CD14-positive monocyte (primary cell): ENCODE results near the gene CASR. TPM values are rescaled to one million over a fixed set of nuclear protein-coding genes. Genes with fewer than 3 reads are reported as not detected.

Source experiments
- DNase-seq, 3 donors: peaks; one replicate each; pipeline ENCODE4 v3.0.0-alpha.2; 2011 to 2022
- H2AFZ ChIP-seq: 2 replicates; pipeline ENCODE4 v1.6.0; 2012; ENCODE audit warnings: mild to moderate bottlenecking, low read depth, low read length, inconsistent platforms; ENCODE audit not compliant: insufficient read depth, poor library complexity, severe bottlenecking
- H3K27ac ChIP-seq, 2 donors: 1 replicate in 1 of 2; 2 replicates in 1 of 2; pipeline ENCODE4 v1.5.1; 2012 to 2013; ENCODE audit warnings: low read length in 2 of 2, control low read depth in 1 of 2, inconsistent platforms in 1 of 2, low read depth in 1 of 2, mild to moderate bottlenecking in 1 of 2
- H3K27me3 ChIP-seq, 2 donors: one replicate each; pipeline versions ENCODE4 v1.6.0 to v1.6.1; 2011 to 2013; ENCODE audit warnings: low read length in 2 of 2; ENCODE audit not compliant: control insufficient read depth in 2 of 2, insufficient read depth in 2 of 2
- H3K36me3 ChIP-seq, 2 donors: replicated peaks in 1 of 2; 1 replicate in 1 of 2; 2 replicates in 1 of 2; pipeline versions ENCODE4 v1.5.1 to v1.6.1; 2012 to 2013; ENCODE audit warnings: low read length in 2 of 2, control low read depth in 1 of 2, inconsistent platforms in 1 of 2, mild to moderate bottlenecking in 1 of 2; ENCODE audit not compliant: insufficient read depth in 2 of 2, control insufficient read depth in 1 of 2
- H3K4me1 ChIP-seq, 2 donors: 1 replicate in 1 of 2; 2 replicates in 1 of 2; pipeline versions ENCODE4 v1.5.1 to v1.6.1; 2012 to 2013; ENCODE audit warnings: low read length in 2 of 2, control low read depth in 1 of 2, inconsistent platforms in 1 of 2, mild to moderate bottlenecking in 1 of 2, moderate library complexity in 1 of 2; ENCODE audit not compliant: insufficient read depth in 2 of 2, control insufficient read depth in 1 of 2
- H3K4me2 ChIP-seq: replicated peaks from 2 replicates; pipeline ENCODE3; 2012; ENCODE audit warnings: low read length, moderate library complexity, mild to moderate bottlenecking; ENCODE audit not compliant: poor library complexity, severe bottlenecking; ENCODE audit errors: extremely low read depth
- H3K4me3 ChIP-seq, 3 experiments: fragments of 200-600 bp in 1 of 3; sonication (generic) in 1 of 3; replicated peaks in 1 of 3; 1 replicate in 2 of 3; 2 replicates in 1 of 3; pipeline ENCODE4 v1.5.1; 2011 to 2013; ENCODE audit warnings: low read length in 3 of 3, mild to moderate bottlenecking in 3 of 3, control low read depth in 2 of 3, low read depth in 2 of 3, inconsistent platforms in 1 of 3, moderate library complexity in 1 of 3
- H3K79me2 ChIP-seq: 2 replicates; pipeline ENCODE4 v1.6.0; 2012; ENCODE audit warnings: mild to moderate bottlenecking, control low read depth, inconsistent platforms, low read length, moderate library complexity; ENCODE audit not compliant: insufficient read depth
- H3K9ac ChIP-seq: 2 replicates; pipeline ENCODE4 v1.6.0; 2017; ENCODE audit warnings: low read length, mild to moderate bottlenecking; ENCODE audit not compliant: insufficient read depth, poor library complexity, severe bottlenecking
- H3K9me3 ChIP-seq, 2 donors: replicated peaks in 1 of 2; 1 replicate in 1 of 2; 2 replicates in 1 of 2; pipeline versions ENCODE4 v1.5.1 to v1.6.1; 2012 to 2013; ENCODE audit warnings: low read length in 2 of 2, control low read depth in 1 of 2; ENCODE audit not compliant: control insufficient read depth in 1 of 2, insufficient read depth in 1 of 2
- H4K20me1 ChIP-seq: 2 replicates; pipeline ENCODE4 v1.6.0; 2012; ENCODE audit warnings: mild to moderate bottlenecking, low read length, control low read depth, moderate library complexity; ENCODE audit not compliant: insufficient read depth
- H3K27ac Mint-ChIP-seq, 7 donors: one replicate each; pipeline ENCODE4 v1.8.0; 2020; ENCODE audit warnings: mild to moderate bottlenecking in 7 of 7, mixed read lengths in 7 of 7, moderate library complexity in 6 of 7, inconsistent platforms in 2 of 7
- H3K27me3 Mint-ChIP-seq, 3 donors: one replicate each; pipeline ENCODE4 v1.8.0; 2021 to 2022; ENCODE audit warnings: low read depth in 3 of 3, mild to moderate bottlenecking in 3 of 3, mixed read lengths in 3 of 3, moderate library complexity in 3 of 3, inconsistent platforms in 1 of 3
- H3K36me3 Mint-ChIP-seq, 2 donors: one replicate each; pipeline ENCODE4 v1.8.0; 2020; ENCODE audit warnings: mixed read lengths in 2 of 2, inconsistent platforms in 1 of 2, mild to moderate bottlenecking in 1 of 2
- H3K4me1 Mint-ChIP-seq: one replicate; pipeline ENCODE4 v1.8.0; 2020; ENCODE audit warnings: mild to moderate bottlenecking, mixed read lengths
- H3K4me3 Mint-ChIP-seq, 2 donors: one replicate each; pipeline ENCODE4 v1.8.0; 2020; ENCODE audit warnings: mild to moderate bottlenecking in 2 of 2, mixed read lengths in 2 of 2, moderate library complexity in 1 of 2
- H3K9me3 Mint-ChIP-seq, 7 donors: one replicate each; pipeline ENCODE4 v1.8.0; 2020 to 2022; ENCODE audit warnings: mixed read lengths in 7 of 7, mild to moderate bottlenecking in 6 of 7, moderate library complexity in 6 of 7, inconsistent platforms in 2 of 7
- WGBS: methylation state at CpG from one replicate; pipeline ENCODE4 v1.1.5; 2013; ENCODE audit warnings: missing lambda C conversion rate; ENCODE audit not compliant: insufficient coverage; 5-methylcytosine and 5-hydroxymethylcytosine counted together
- intact Hi-C, 2 donors: fragments of 100-400 bp; cut with micrococcal nuclease; formaldehyde crosslinking; loops; one replicate each; pipeline versions ENCODE4 v1.15.0 to v1.15.1; 2023
- polyA plus RNA-seq, 3 donors: library from polyadenylated mRNA; depleted of rRNA in 1 of 3; unstranded in 2 of 3; stranded (reverse) in 1 of 3; fragments of 300-500 nt in 2 of 3; fragments of >200 nt in 1 of 3; fragmentation: Illumina TruSeq in 2 of 3; gene quantifications; 1 replicate in 2 of 3; 2 replicates in 1 of 3; pipeline ENCODE4 v1.2.3, GENCODE V29; 2012 to 2021
- TF ChIP-seq, protein P1 (sequence below): fragments of 200-600 bp; IDR thresholded peaks from one replicate; pipeline ENCODE4 v1.8.0; 2022; ENCODE audit warnings: antibody characterized with exemption, mild to moderate bottlenecking

CASR gene
- polyA plus RNA-seq, 3 donors: 0.01 TPM; not detected in 2

DNA sequence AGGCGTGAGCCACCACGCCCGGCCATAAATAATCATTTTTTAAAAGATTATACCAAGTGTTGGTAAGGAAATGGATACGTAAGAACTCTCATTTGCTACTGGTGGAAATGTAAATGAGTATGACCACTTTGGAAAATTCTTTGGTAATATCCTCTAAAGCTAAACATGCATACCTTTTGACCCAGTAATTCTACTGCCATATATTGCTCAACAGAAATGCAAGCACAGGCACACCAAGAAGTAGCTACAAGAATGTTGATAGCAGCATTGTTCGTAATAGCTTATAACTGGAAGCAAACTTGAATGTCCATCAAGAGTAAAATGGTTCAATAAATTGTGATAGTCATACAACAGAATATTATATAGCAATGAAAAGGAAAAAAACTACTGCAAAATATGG lies 4.8 kb upstream of the CASR start:
- peaks cover 28 to 31% of the 10 kb centered on the region in 2 donors for H3K27me3 ChIP-seq
- H3K27ac ChIP-seq: no peak overlapping the region
- DNase-seq: no peak
- no CpG with 5 or more reads among the region's 5 CpGs for WGBS
- Mint-ChIP-seq H3K4me3 (no peak overlapping the region), H3K36me3 (peaks cover 5 to 7% of the 10 kb centered on the region in 2 donors), H3K4me1 (peaks cover 4% of the 10 kb centered on the region), H3K27ac (no peak overlapping the region), H3K27me3 (peaks cover 26 to 45% (median 33%) of the 10 kb centered on the region in 3 donors), H3K9me3 (peaks cover 4 to 17% (median 11%) of the 10 kb centered on the region in 7 donors)
- H3K4me1 ChIP-seq: peaks cover 3 to 4% of the 10 kb centered on the region in 2 donors
- no peaks in the 10 kb centered on the region for H3K9me3 ChIP-seq
- TF ChIP-seq, protein P1, sequence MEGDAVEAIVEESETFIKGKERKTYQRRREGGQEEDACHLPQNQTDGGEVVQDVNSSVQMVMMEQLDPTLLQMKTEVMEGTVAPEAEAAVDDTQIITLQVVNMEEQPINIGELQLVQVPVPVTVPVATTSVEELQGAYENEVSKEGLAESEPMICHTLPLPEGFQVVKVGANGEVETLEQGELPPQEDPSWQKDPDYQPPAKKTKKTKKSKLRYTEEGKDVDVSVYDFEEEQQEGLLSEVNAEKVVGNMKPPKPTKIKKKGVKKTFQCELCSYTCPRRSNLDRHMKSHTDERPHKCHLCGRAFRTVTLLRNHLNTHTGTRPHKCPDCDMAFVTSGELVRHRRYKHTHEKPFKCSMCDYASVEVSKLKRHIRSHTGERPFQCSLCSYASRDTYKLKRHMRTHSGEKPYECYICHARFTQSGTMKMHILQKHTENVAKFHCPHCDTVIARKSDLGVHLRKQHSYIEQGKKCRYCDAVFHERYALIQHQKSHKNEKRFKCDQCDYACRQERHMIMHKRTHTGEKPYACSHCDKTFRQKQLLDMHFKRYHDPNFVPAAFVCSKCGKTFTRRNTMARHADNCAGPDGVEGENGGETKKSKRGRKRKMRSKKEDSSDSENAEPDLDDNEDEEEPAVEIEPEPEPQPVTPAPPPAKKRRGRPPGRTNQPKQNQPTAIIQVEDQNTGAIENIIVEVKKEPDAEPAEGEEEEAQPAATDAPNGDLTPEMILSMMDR: no peak
- no peak overlapping the region for H3K9ac ChIP-seq
- H2AFZ ChIP-seq: no peak overlapping the region
- H3K4me2 ChIP-seq: no peak overlapping the region
- no peak overlapping the region for H3K4me3 ChIP-seq
- no peaks in the 10 kb centered on the region for H3K79me2 ChIP-seq
- intact Hi-C loops: no loop called here
- no peaks in the 10 kb centered on the region for H3K36me3 ChIP-seq
- no peaks in the 10 kb centered on the region for H4K20me1 ChIP-seq

DNA sequence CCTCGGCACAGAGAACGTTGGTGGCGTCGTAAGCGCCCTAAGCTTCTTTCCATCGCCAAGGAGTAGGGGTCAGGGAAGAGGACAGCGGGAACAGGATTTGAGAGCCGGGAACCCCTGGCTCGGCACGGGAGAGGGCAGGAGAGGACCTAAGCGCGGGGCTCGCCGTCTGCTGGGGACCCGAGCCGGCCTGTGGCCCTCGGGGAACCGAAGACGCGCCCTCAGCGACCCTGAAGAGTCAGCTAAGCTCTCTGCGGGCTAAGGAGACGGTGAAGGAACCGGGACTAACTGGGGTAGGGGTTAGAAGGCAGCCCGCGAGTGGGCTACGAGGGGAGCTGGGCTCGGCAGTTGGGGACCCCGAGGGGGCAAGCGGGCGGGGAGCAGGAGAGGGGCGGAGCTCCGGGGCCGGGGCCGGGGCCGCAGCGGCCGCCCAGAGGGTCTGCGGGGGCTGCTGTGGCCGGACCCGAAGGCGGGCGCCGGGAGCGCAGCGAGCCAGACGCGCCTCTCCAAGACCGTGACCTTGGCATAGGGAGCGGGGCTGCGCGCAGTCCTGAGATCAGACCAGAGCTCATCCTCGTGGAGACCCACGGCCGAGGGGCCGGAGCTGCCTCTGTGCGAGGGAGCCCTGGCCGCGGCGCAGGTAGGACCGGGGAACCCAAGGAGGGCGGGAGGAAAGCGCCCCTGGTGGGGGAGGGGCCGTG lies 574 bp downstream of the CASR start:
- Mint-ChIP-seq H3K36me3 (peaks cover 8% of the 10 kb centered on the region in 2 donors), H3K9me3 (peaks cover 0 to 18% (median 5%) of the 10 kb centered on the region in 7 donors), H3K27me3 (peaks cover 45 to 72% (median 55%) of the 10 kb centered on the region in 3 donors), H3K4me1 (peaks cover 13% of the 10 kb centered on the region), H3K4me3 (peak overlapping the region; percentile 88 to 97), H3K27ac (peak overlapping the region in 3 of 7 donors; percentile 38 to 51 (median 45))
- no peaks in the 10 kb centered on the region for H3K36me3 ChIP-seq
- peak overlapping the region; percentile 88 for H3K4me2 ChIP-seq
- H3K79me2 ChIP-seq: no peaks in the 10 kb centered on the region
- H3K4me3 ChIP-seq: peak overlapping the region; percentile 33 to 72 (median 43)
- peak overlapping the region; percentile 90 for H2AFZ ChIP-seq
- H4K20me1 ChIP-seq: no peaks in the 10 kb centered on the region
- TF ChIP-seq, protein P1: no peak
- intact Hi-C loops: no loop called here
- peak overlapping the region; percentile 59 for H3K9ac ChIP-seq
- H3K27ac ChIP-seq: no peak overlapping the region
- H3K4me1 ChIP-seq: peaks cover 12 to 16% of the 10 kb centered on the region in 2 donors
- no peaks in the 10 kb centered on the region for H3K9me3 ChIP-seq
- DNase-seq: peak in 2 of 3 donors; percentile 4 to 9
- H3K27me3 ChIP-seq: peaks cover 54 to 56% of the 10 kb centered on the region in 2 donors
- WGBS: 4% methylated on average over 64 of the region's 64 CpGs
